Thyroid gland (tissue), 4 donors: ENCODE data around the gene RAPGEF4. TPM values are rescaled to one million over a fixed set of nuclear protein-coding genes. Genes with fewer than 3 reads are reported as not detected.

Experiments used
- DNase-seq, 2 donors: peaks; one replicate each; pipeline ENCODE4 v3.0.0-alpha.2; 2019
- H3K27ac ChIP-seq, 3 donors: fragments of 200-600 bp; sonication (generic); 1 replicate in 2 of 3; 2 replicates in 1 of 3; pipeline ENCODE4 v1.5.1; 2016 to 2019; ENCODE audit warnings: mild to moderate bottlenecking in 1 of 3, moderate library complexity in 1 of 3
- H3K27me3 ChIP-seq: fragments of 200-600 bp; sonication (generic); one replicate; pipeline ENCODE4 v1.5.1; 2019
- H3K36me3 ChIP-seq, 2 donors: fragments of 200-600 bp; sonication (generic); one replicate each; pipeline ENCODE4 v1.5.1; 2016 to 2019
- H3K4me1 ChIP-seq, 2 donors: fragments of 200-600 bp; sonication (generic); one replicate each; pipeline ENCODE4 v1.5.1; 2017 to 2019
- H3K4me3 ChIP-seq, 3 donors: fragments of 200-600 bp; sonication (generic); replicated peaks in 1 of 3; 1 replicate in 2 of 3; 2 replicates in 1 of 3; pipeline ENCODE4 v1.5.1; 2016; ENCODE audit warnings: mild to moderate bottlenecking in 1 of 3
- H3K9me3 ChIP-seq: fragments of 200-600 bp; sonication (generic); one replicate; pipeline ENCODE4 v1.5.1; 2017
- POLR2A ChIP-seq, 2 donors: fragments of 450-650 bp; IDR thresholded peaks; one replicate each; pipeline ENCODE4 v1.6.1; 2017; ENCODE audit warnings: antibody characterized with exemption in 2 of 2, mild to moderate bottlenecking in 2 of 2, moderate library complexity in 1 of 2
- WGBS, 2 donors: methylation state at CpG; one replicate each; pipeline ENCODE4 v1.1.5; 2017; 5-methylcytosine and 5-hydroxymethylcytosine counted together
- intact Hi-C: fragments of 100-400 bp; cut with DNase I; formaldehyde crosslinking; loops from one replicate; pipeline ENCODE4 v1.15.1; 2023
- total RNA-seq, 4 donors: library from RNA; depleted of rRNA; stranded (reverse); fragments of >200 nt; gene quantifications; one replicate each; pipeline ENCODE4 v1.2.3, GENCODE V29; 2016
- TF ChIP-seq, protein P1 (sequence below), 6 experiments: fragments of 200-600 bp in 3 of 6; fragments of 450-650 bp in 3 of 6; sonication (generic) in 3 of 6; IDR thresholded peaks; one replicate each; pipeline ENCODE4 v1.5.1; 2016 to 2019; ENCODE audit warnings: antibody characterized with exemption in 6 of 6, mild to moderate bottlenecking in 2 of 6, inconsistent platforms in 1 of 6, moderate library complexity in 1 of 6

RAPGEF4 gene
- total RNA-seq, 4 donors from 2014 or later, result 7.9 to 19.6 (median 12.1) TPM

DNA sequence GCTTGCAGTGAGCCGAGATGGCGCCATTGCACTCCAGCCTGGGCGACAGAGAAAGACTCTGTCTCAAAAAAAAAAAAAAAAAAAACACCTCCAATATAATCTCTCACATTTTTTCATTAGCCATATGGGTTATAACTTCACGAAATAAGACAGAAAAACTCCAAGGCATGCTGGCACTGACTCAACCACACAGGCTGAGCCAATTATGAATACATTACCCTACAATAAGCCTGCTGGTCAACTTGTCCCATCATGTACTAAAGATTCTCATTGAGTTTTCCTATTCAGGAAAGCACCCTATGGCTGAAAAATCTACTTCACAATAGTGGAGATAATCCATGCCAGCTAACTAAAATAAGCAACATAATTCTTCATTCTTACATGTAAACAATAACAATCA lies 327.2 kb downstream of the RAPGEF4 start:
- H3K4me3 ChIP-seq, result no peak overlapping the region
- 90 to 94% methylated on average over 4 of the region's 4 CpGs for WGBS, 2 donors
- H3K9me3 ChIP-seq, result no peaks in the 10 kb centered on the region
- no peak for TF ChIP-seq POLR2A (IDR thresholded peaks at IDR 0.05)
- TF ChIP-seq, protein P1, sequence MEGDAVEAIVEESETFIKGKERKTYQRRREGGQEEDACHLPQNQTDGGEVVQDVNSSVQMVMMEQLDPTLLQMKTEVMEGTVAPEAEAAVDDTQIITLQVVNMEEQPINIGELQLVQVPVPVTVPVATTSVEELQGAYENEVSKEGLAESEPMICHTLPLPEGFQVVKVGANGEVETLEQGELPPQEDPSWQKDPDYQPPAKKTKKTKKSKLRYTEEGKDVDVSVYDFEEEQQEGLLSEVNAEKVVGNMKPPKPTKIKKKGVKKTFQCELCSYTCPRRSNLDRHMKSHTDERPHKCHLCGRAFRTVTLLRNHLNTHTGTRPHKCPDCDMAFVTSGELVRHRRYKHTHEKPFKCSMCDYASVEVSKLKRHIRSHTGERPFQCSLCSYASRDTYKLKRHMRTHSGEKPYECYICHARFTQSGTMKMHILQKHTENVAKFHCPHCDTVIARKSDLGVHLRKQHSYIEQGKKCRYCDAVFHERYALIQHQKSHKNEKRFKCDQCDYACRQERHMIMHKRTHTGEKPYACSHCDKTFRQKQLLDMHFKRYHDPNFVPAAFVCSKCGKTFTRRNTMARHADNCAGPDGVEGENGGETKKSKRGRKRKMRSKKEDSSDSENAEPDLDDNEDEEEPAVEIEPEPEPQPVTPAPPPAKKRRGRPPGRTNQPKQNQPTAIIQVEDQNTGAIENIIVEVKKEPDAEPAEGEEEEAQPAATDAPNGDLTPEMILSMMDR (IDR thresholded peaks at IDR 0.05), result no peak
- no peaks in the 10 kb centered on the region for H3K27me3 ChIP-seq
- intact Hi-C loops, result no loop called here
- no peak for DNase-seq
- H3K4me1 ChIP-seq, result no peaks in the 10 kb centered on the region
- no peaks in the 10 kb centered on the region for H3K36me3 ChIP-seq
- H3K27ac ChIP-seq, result no peak overlapping the region

DNA sequence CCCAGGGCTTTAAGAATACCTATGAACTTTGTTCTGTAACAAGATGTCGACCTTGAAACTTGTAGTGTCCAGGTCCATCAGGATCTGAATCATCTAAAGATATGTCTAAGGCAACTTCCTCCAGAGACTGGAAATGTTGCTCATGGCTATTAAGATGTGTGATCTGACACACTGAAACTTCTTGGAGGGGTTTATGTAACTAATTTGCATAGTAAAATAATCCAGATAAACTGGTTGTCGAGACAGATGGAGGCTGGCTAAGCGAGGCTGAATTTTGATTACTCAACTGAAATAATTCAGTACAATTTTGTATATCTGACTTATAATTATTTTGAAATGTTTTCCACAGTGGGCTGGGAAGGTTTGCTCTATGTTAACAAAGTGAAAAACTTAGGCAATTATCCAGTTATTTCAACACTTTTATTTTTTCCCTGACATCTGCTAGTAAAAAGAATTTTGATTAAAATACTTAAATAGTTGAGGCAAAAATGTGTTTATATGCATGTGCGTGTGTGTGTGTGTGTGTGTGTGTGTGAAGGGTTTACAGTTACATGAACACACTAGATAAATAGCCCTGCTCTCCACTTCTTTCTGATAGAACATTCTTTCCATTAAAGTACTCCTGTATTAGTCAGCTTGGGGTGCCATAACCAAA lies 328.6 kb downstream of the RAPGEF4 start:
- no peaks in the 10 kb centered on the region for H3K9me3 ChIP-seq
- H3K4me3 ChIP-seq, result no peak overlapping the region
- H3K27me3 ChIP-seq, result no peaks in the 10 kb centered on the region
- H3K4me1 ChIP-seq, result no peaks in the 10 kb centered on the region
- no peak for DNase-seq
- no peak overlapping the region for H3K27ac ChIP-seq
- H3K36me3 ChIP-seq, result no peaks in the 10 kb centered on the region
- TF ChIP-seq, protein P1 (IDR thresholded peaks at IDR 0.05), result no peak
- TF ChIP-seq POLR2A (IDR thresholded peaks at IDR 0.05), result no peak
- 79 to 80% methylated on average over 4 of the region's 4 CpGs for WGBS, 2 donors
- intact Hi-C loops, result no loop called here

DNA sequence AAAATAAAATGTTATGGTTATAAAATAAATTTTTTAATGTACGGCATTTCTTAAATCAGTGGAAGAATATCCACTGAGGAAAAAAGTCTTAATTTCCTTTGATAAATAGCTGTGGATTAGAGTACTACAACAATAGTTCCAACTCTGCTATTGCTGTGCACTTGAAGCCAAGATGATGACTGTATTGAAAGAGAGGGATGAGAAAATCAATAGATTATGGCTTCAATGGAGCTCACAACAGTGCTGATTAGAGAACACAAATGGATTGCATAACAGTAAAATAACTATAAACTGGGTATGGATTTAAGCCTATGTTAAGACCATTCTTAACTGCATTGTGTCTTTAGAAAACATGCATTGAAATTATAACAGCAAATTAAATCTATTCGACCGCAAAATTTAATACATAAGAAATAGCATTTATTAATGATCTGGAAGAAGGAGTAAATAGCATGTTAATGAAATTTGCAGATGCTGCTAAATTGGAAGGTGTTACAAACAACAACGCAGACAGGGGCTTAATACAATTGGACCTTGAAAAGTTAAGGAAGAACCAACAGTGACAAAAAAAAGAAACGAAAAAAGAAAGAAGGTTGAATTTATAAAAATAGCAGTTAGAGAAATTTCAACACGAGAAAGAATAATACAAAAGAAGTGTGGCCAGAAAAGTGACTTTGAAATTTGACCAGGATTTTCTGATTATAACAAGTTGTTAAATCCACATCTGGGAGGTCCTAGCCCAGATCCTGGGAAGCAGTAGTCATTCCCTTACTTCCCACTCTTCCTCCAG lies 331.4 kb downstream of the RAPGEF4 start:
- WGBS, 2 donors, result 82 to 86% methylated on average over 6 of the region's 6 CpGs
- Histone ChIP-seq H3K4me1 (no peaks in the 10 kb centered on the region), H3K4me3 (no peak overlapping the region), H3K36me3 (no peaks in the 10 kb centered on the region), H3K27me3 (no peaks in the 10 kb centered on the region), H3K27ac (no peak overlapping the region), H3K9me3 (no peaks in the 10 kb centered on the region)
- intact Hi-C loops, result no loop called here
- no peak for DNase-seq
- no peak for TF ChIP-seq POLR2A (IDR thresholded peaks at IDR 0.05)
- TF ChIP-seq, protein P1 (IDR thresholded peaks at IDR 0.05), result no peak

DNA sequence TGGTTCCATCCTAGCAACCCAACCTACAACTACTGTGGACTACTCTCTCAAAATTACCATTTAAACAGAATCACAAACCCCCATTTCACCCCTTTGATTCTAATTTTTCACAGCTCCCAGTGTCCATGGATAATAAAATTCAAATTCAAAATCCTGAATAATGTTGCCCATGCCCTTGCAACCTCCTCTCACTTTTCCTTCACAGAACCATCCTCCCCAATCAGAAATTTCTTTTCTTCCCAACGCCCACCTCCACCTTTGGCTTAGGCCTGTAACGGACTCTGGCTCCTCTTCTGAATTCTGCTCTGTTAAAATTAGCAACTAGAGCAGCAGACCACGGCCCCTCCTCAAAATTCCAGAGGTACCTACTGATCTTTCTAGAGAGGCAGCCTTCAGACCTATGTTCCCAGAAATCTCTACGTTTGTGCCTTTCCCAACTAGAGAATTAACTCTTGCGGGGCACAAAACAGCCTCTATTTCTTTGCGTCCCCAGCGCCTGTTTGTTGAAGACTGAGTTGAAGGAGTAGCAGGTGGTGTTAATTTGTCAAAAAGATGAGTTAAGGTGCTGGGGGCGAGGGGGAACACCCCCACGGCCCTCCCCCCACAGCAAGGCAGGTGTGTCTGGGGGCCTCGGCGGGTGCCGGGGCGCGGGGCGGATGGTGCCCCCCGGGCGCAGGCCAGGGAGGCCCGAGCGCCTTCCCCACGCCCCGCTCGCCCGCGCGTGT lies 339.6 kb downstream of the RAPGEF4 start:
- 14 to 15% methylated on average over 14 to 16 of the region's 25 CpGs for WGBS, 2 donors
- H3K36me3 ChIP-seq, result no peaks in the 10 kb centered on the region
- intact Hi-C loops, result loop anchor here (10.0 kb wide), 1 partner anchor 140 kb away; no protein-coding TSS in a partner anchor
- no peaks in the 10 kb centered on the region for H3K27me3 ChIP-seq
- H3K4me3 ChIP-seq, result peak overlapping the region; percentile 17 to 57 (median 41)
- H3K4me1 ChIP-seq, result peaks cover 6 to 9% of the 10 kb centered on the region in 2 donors
- peak; percentile 9 for DNase-seq
- no peaks in the 10 kb centered on the region for H3K9me3 ChIP-seq
- no peak for TF ChIP-seq POLR2A (IDR thresholded peaks at IDR 0.05)
- TF ChIP-seq, protein P1 (IDR thresholded peaks at IDR 0.05), result no peak
- H3K27ac ChIP-seq, result peak overlapping the region; percentile 87 to 96 (median 94)
